Measurements from ENCODE around the gene VIPR2. TPM values are rescaled to one million over a fixed set of nuclear protein-coding genes. Genes with fewer than 3 reads are reported as not detected.

VIPR2 gene
- total and polyA plus RNA-seq, 2 of the 13 experiments (the other 11 are each of a cell fraction or from before 2014, with no cell fraction given), result not detected

GRCh38 chr7:159142199-159142598 lies 2.5 kb downstream of the VIPR2 start:
- Histone ChIP-seq H2AFZ (ENCODE audit: low read length) (no peak overlapping the region), H3K36me3 (replicated peaks in 1 of 2; ENCODE audit: control insufficient read depth in 1 of 2, insufficient read depth in 2 of 2, low read length in 2 of 2) (no peaks in the 10 kb centered on the region)
- BruUV-seq (replicated peaks), result no TSS peak

More at GRCh38 chr7:159142199-159142598, 2.5 kb downstream of the VIPR2 start:
- H3K4me2 ChIP-seq (ENCODE audit: low read depth, low read length), result no peak overlapping the region
- no peak overlapping the region for H3K9ac ChIP-seq (ENCODE audit: insufficient read depth, low read depth, low read length)
- FAIRE-seq (no peak), ATAC-seq (no peak), DNase-seq (ENCODE audit: low spot score) (no peak)
- H3K4me3 ChIP-seq (replicated peaks in 1 of 3; ENCODE audit: insufficient read depth in 1 of 3, low read depth in 2 of 3, low read length in 3 of 3), result no peak overlapping the region
- TF ChIP-seq ZFP36 (IDR thresholded peaks at IDR 0.05; ENCODE audit: borderline replicate concordance, low read depth, low read length, partially characterized antibody) (no peak), BRCA1 (CRISPR knock-in tag; IDR thresholded peaks at IDR 0.05) (no peak), ZFP1 (CRISPR knock-in tag; IDR thresholded peaks at IDR 0.05) (no peak), ZNF564 (CRISPR knock-in tag; IDR thresholded peaks at IDR 0.05) (no peak), ZNF597 (CRISPR knock-in tag; IDR thresholded peaks at IDR 0.05) (no peak), GABPA (IDR thresholded peaks at IDR 0.05; ENCODE audit: low read depth, low read length) (no peak), GABPA (CRISPR knock-in tag; IDR thresholded peaks at IDR 0.05; ENCODE audit: low read depth) (no peak), U2AF1 (optimal IDR thresholded peaks at IDR 0.05; ENCODE audit: low read depth, low read length) (no peak), THYN1 (CRISPR knock-in tag; IDR thresholded peaks at IDR 0.05; ENCODE audit: borderline replicate concordance, low read depth) (no peak), ZNF839 (CRISPR knock-in tag; IDR thresholded peaks at IDR 0.05; ENCODE audit: borderline replicate concordance) (no peak), IKZF1 (IDR thresholded peaks at IDR 0.05) (no peak), ZBTB8A (CRISPR knock-in tag; IDR thresholded peaks at IDR 0.05; ENCODE audit: borderline replicate concordance, low read depth) (no peak), SRF (IDR thresholded peaks at IDR 0.05; ENCODE audit: low read depth, low read length) (no peak), ZBTB42 (CRISPR knock-in tag; IDR thresholded peaks at IDR 0.05) (no peak)
- TF ChIP-seq, protein P1, sequence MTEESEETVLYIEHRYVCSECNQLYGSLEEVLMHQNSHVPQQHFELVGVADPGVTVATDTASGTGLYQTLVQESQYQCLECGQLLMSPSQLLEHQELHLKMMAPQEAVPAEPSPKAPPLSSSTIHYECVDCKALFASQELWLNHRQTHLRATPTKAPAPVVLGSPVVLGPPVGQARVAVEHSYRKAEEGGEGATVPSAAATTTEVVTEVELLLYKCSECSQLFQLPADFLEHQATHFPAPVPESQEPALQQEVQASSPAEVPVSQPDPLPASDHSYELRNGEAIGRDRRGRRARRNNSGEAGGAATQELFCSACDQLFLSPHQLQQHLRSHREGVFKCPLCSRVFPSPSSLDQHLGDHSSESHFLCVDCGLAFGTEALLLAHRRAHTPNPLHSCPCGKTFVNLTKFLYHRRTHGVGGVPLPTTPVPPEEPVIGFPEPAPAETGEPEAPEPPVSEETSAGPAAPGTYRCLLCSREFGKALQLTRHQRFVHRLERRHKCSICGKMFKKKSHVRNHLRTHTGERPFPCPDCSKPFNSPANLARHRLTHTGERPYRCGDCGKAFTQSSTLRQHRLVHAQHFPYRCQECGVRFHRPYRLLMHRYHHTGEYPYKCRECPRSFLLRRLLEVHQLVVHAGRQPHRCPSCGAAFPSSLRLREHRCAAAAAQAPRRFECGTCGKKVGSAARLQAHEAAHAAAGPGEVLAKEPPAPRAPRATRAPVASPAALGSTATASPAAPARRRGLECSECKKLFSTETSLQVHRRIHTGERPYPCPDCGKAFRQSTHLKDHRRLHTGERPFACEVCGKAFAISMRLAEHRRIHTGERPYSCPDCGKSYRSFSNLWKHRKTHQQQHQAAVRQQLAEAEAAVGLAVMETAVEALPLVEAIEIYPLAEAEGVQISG (CRISPR knock-in tag; IDR thresholded peaks at IDR 0.05), result no peak
- TF ChIP-seq, protein P2, sequence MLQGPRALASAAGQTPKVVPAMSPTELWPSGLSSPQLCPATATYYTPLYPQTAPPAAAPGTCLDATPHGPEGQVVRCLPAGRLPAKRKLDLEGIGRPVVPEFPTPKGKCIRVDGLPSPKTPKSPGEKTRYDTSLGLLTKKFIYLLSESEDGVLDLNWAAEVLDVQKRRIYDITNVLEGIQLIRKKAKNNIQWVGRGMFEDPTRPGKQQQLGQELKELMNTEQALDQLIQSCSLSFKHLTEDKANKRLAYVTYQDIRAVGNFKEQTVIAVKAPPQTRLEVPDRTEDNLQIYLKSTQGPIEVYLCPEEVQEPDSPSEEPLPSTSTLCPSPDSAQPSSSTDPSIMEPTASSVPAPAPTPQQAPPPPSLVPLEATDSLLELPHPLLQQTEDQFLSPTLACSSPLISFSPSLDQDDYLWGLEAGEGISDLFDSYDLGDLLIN (CRISPR knock-in tag; IDR thresholded peaks at IDR 0.05; ENCODE audit: borderline replicate concordance), result no peak
- intact Hi-C loops (cut with micrococcal nuclease; ENCODE audit: unreplicated experiment), result no loop called here
- POLR2A ChIA-PET, result no interaction called here
- no peaks in the 10 kb centered on the region for H3K9me3 ChIP-seq (ENCODE audit: low read length)
- CTCF ChIA-PET (ENCODE audit: low intra/inter-chr PET ratio, low total read pairs), result no interaction called here
- H3K4me1 ChIP-seq (ENCODE audit: insufficient read depth, low read length), result no peaks in the 10 kb centered on the region
- 33% methylated on average over 5 of the region's 5 CpGs for WGBS (ENCODE audit: low lambda C conversion rate)
- H3K27ac ChIP-seq (ENCODE audit: extremely low read length, insufficient read depth, low read length), result no peak overlapping the region
- in situ Hi-C loops (cut with HindIII; ENCODE audit: extremely low pct_ligation_motif_present, low pct_unique_long_range_greater_than_20kb), result no loop called here
- H4K20me1 ChIP-seq (ENCODE audit: insufficient read depth, low read length), result no peaks in the 10 kb centered on the region
- peaks cover 3 to 68% of the 10 kb centered on the region in 2 experiments; a peak in 4 of 5 replicates for H3K27me3 ChIP-seq (ENCODE audit: control insufficient read depth in 1 of 2, insufficient read depth in 2 of 2, low read length in 2 of 2)
- no peaks in the 10 kb centered on the region for H3K79me2 ChIP-seq (ENCODE audit: insufficient read depth, low read length)
